ENCODE measurements around the gene KRT81.

The KRT81 gene

GRCh38 chr12:52238916-52239646 lies 52.3 kb downstream of the KRT81 start:
- no peak for DNase-seq (ENCODE audit: low read depth)
- no peak overlapping the region for H3K4me3 ChIP-seq (ENCODE audit: control insufficient read depth, low read depth, low read length)
- no peak for TF ChIP-seq CTCF (IDR thresholded peaks at IDR 0.05; ENCODE audit: control insufficient read depth, insufficient read depth, low read depth, low read length, missing control alignments)

GRCh38 chr12:52238207-52238840 lies 53.0 kb downstream of the KRT81 start:
- TF ChIP-seq CTCF (IDR thresholded peaks at IDR 0.05; ENCODE audit: control insufficient read depth, insufficient read depth, low read depth, low read length, missing control alignments), result no peak
- H3K4me3 ChIP-seq (ENCODE audit: control insufficient read depth, low read depth, low read length), result no peak overlapping the region
- DNase-seq (ENCODE audit: low read depth), result no peak

- no peak overlapping the region for H3K4me3 ChIP-seq (ENCODE audit: control insufficient read depth, low read depth, low read length)
- no peak for TF ChIP-seq CTCF (IDR thresholded peaks at IDR 0.05; ENCODE audit: control insufficient read depth, insufficient read depth, low read depth, low read length, missing control alignments)
- no peak for DNase-seq (ENCODE audit: low read depth)
These were observed 54.8 kb downstream of the KRT81 start for GRCh38 chr12:52236386-52237050.

Measured in AG09309 (cell line).